Measurements from ENCODE around the gene GHRHR.

The GHRHR gene

DNA sequence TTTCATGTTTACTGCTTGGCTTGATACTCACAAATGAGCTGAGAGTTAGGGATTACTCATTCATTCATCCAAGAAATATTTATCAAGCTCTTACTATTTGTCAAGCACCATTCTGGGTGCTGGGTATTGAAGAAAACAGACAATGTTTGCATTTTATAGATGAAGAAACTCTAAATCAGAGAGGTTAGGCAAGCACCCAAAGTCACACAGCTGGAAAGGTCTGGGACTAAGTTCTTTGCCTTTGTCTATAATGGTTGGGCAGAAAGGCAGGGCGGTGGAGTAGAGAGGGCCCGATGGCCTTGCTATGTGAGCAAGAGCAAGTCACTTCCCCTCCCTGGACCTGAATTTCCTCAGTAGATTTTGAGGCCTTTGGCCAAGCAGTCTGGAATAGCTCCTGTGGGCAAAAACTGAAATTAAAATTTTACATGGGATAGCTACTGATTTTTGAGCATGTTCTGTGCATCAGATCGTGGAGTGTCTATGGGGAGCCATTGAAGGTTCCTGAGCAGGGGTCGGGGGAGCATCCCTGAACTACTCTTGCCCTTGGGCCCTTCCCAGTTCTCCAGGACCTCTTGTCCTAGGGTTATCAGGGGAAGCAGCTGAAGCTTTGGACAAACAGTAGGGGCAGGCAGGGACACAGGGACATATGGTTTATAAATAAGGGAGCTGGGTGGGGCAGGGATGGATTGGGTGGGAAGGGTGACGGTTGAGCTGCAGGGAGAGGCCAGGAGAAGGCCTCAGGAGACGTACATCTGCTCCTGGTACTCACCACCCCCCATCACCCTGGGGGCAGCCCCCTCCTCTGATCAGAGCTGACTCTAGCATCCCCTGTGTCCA is 28.8 kb upstream of the GHRHR start:
- Histone ChIP-seq H3K9me3 (ENCODE audit: control insufficient read depth, insufficient read depth, low read length) (no peaks in the 10 kb centered on the region), H3K4me2 (ENCODE audit: low read length) (no peak overlapping the region), H3K79me2 (ENCODE audit: control insufficient read depth, low read length) (no peaks in the 10 kb centered on the region), H3K36me3 (ENCODE audit: control insufficient read depth, low read length) (no peaks in the 10 kb centered on the region), H3F3A (ENCODE audit: control insufficient read depth, insufficient read depth) (no peaks in the 10 kb centered on the region), H3K27me3 (ENCODE audit: control insufficient read depth, low read length) (peaks cover 9% of the 10 kb centered on the region), H3K27ac (ENCODE audit: low read depth, low read length) (no peak overlapping the region), H3K4me1 (ENCODE audit: control insufficient read depth, low read length) (no peaks in the 10 kb centered on the region), H3K9me2 (replicated peaks; ENCODE audit: control insufficient read depth, low read length) (no peaks in the 10 kb centered on the region), H4K20me1 (ENCODE audit: control insufficient read depth, insufficient read depth, low read depth, low read length) (no peaks in the 10 kb centered on the region), H3K4me3 (ENCODE audit: low read length) (no peak overlapping the region)
- no peak for TF ChIP-seq EZH2phosphoT487 (IDR thresholded peaks at IDR 0.05; ENCODE audit: borderline replicate concordance, low read length)
- TF ChIP-seq, protein P1, sequence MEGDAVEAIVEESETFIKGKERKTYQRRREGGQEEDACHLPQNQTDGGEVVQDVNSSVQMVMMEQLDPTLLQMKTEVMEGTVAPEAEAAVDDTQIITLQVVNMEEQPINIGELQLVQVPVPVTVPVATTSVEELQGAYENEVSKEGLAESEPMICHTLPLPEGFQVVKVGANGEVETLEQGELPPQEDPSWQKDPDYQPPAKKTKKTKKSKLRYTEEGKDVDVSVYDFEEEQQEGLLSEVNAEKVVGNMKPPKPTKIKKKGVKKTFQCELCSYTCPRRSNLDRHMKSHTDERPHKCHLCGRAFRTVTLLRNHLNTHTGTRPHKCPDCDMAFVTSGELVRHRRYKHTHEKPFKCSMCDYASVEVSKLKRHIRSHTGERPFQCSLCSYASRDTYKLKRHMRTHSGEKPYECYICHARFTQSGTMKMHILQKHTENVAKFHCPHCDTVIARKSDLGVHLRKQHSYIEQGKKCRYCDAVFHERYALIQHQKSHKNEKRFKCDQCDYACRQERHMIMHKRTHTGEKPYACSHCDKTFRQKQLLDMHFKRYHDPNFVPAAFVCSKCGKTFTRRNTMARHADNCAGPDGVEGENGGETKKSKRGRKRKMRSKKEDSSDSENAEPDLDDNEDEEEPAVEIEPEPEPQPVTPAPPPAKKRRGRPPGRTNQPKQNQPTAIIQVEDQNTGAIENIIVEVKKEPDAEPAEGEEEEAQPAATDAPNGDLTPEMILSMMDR (IDR thresholded peaks at IDR 0.05; ENCODE audit: low read depth, low read length, poor library complexity, severe bottlenecking): no peak

DNA sequence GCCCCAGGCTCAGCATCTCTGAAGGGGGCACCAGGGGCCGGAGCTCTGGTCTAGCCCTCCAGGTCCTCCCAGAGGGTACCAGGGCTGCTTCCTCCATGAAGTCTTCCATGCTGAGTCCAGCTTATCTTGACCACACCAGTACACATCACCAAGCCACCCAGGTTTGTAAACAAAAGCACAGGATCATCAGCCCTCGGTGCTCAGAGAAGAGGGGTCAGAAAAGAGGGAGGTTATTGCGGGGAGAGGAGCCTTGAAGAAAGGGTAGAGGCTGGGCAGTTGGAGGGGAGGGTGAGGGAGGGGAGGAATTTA is 28.2 kb upstream of the GHRHR start:
- H3K4me2 ChIP-seq (ENCODE audit: low read length): no peak overlapping the region
- no peaks in the 10 kb centered on the region for H3K9me3 ChIP-seq (ENCODE audit: control insufficient read depth, insufficient read depth, low read length)
- no peaks in the 10 kb centered on the region for H3K36me3 ChIP-seq (ENCODE audit: control insufficient read depth, low read length)
- H3K9me2 ChIP-seq (replicated peaks; ENCODE audit: control insufficient read depth, low read length): no peaks in the 10 kb centered on the region
- H3K27me3 ChIP-seq (ENCODE audit: control insufficient read depth, low read length): peaks cover 9% of the 10 kb centered on the region
- no peak overlapping the region for H3K27ac ChIP-seq (ENCODE audit: low read depth, low read length)
- no peaks in the 10 kb centered on the region for H3K79me2 ChIP-seq (ENCODE audit: control insufficient read depth, low read length)
- no peak for TF ChIP-seq EZH2phosphoT487 (IDR thresholded peaks at IDR 0.05; ENCODE audit: borderline replicate concordance, low read length)
- TF ChIP-seq, protein P1 (IDR thresholded peaks at IDR 0.05; ENCODE audit: low read depth, low read length, poor library complexity, severe bottlenecking): no peak
- H3K4me1 ChIP-seq (ENCODE audit: control insufficient read depth, low read length): no peaks in the 10 kb centered on the region
- H3K4me3 ChIP-seq (ENCODE audit: low read length): no peak overlapping the region
- H3F3A ChIP-seq (ENCODE audit: control insufficient read depth, insufficient read depth): no peaks in the 10 kb centered on the region
- H4K20me1 ChIP-seq (ENCODE audit: control insufficient read depth, insufficient read depth, low read depth, low read length): no peaks in the 10 kb centered on the region

DNA sequence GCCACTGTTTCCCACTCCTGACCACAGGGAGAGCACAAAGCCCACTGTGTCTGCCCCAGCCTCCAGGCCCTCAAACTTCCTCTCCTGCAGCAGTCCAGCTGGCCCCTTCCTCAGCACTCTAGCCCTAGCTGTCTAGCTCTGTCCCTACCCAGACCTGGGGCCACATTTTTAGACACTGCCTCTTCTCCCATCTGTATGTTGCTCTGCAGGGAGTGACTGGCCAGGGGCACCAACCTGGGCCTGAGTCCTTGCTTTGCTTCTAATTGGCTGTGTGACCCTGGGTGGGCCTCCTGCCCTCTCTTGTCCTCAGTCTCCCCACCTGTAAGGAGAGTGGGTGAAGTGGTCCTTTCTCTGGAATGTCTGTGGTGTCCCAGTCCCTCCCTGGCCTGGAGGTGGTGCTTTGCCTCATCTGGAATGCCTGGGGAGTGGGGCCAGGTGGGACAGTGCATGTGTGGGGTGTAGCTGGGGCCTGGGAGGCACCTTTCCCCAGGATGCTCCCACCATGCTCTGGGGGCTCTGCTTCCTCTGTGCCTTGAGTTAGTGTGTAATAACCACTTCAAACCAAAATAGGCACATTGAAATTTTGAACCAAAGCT is 27.0 kb upstream of the GHRHR start:
- H3K9me2 ChIP-seq (replicated peaks; ENCODE audit: control insufficient read depth, low read length): no peaks in the 10 kb centered on the region
- H3F3A ChIP-seq (ENCODE audit: control insufficient read depth, insufficient read depth): no peaks in the 10 kb centered on the region
- no peaks in the 10 kb centered on the region for H3K36me3 ChIP-seq (ENCODE audit: control insufficient read depth, low read length)
- no peak overlapping the region for H3K27ac ChIP-seq (ENCODE audit: low read depth, low read length)
- H3K79me2 ChIP-seq (ENCODE audit: control insufficient read depth, low read length): no peaks in the 10 kb centered on the region
- no peaks in the 10 kb centered on the region for H3K4me1 ChIP-seq (ENCODE audit: control insufficient read depth, low read length)
- no peaks in the 10 kb centered on the region for H4K20me1 ChIP-seq (ENCODE audit: control insufficient read depth, insufficient read depth, low read depth, low read length)
- TF ChIP-seq, protein P1 (IDR thresholded peaks at IDR 0.05; ENCODE audit: low read depth, low read length, poor library complexity, severe bottlenecking): no peak
- TF ChIP-seq EZH2phosphoT487 (IDR thresholded peaks at IDR 0.05; ENCODE audit: borderline replicate concordance, low read length): no peak
- no peak overlapping the region for H3K4me3 ChIP-seq (ENCODE audit: low read length)
- H3K27me3 ChIP-seq (ENCODE audit: control insufficient read depth, low read length): peaks cover 9% of the 10 kb centered on the region
- H3K4me2 ChIP-seq (ENCODE audit: low read length): no peak overlapping the region
- H3K9me3 ChIP-seq (ENCODE audit: control insufficient read depth, insufficient read depth, low read length): no peaks in the 10 kb centered on the region
